Effector memory CD8-positive, alpha-beta T cell (primary cell): ENCODE measurements around the gene NOP53.
"Not testable (repeated sequence)": the region's sequence is repeated elsewhere in the genome, so short reads cannot be mapped to it uniquely, and the experiment has no call there.

Source experiments
- ATAC-seq: fragments of 150-1000 bp; cut with Tn5 transposase; replicated peaks from 2 replicates; pipeline ENCODE4 v1.10.0; 2021; ENCODE audit warnings: mild to moderate bottlenecking, moderate library complexity
- DNase-seq, 3 experiments: peaks; one replicate each; pipeline ENCODE4 v3.0.0; 2021
- H3K27ac Mint-ChIP-seq, 2 donors: one replicate each; pipeline ENCODE4 v1.8.0; 2022; ENCODE audit warnings: mild to moderate bottlenecking in 2 of 2, mixed read lengths in 2 of 2, moderate library complexity in 2 of 2
- H3K27me3 Mint-ChIP-seq, 2 donors: one replicate each; pipeline ENCODE4 v1.8.0; 2022; ENCODE audit warnings: mixed read lengths in 2 of 2
- H3K36me3 Mint-ChIP-seq: one replicate; pipeline ENCODE4 v1.8.0; 2022; ENCODE audit warnings: mild to moderate bottlenecking, moderate library complexity, mixed read lengths; ENCODE audit not compliant: insufficient read depth
- H3K4me1 Mint-ChIP-seq, 2 donors: one replicate each; pipeline ENCODE4 v1.8.0; 2022; ENCODE audit warnings: low read depth in 2 of 2, mixed read lengths in 2 of 2
- H3K4me3 Mint-ChIP-seq, 2 donors: one replicate each; pipeline ENCODE4 v1.8.0; 2022; ENCODE audit warnings: mild to moderate bottlenecking in 2 of 2, mixed read lengths in 2 of 2, moderate library complexity in 2 of 2
- H3K9me3 Mint-ChIP-seq, 2 donors: one replicate each; pipeline ENCODE4 v1.8.0; 2022; ENCODE audit warnings: mixed read lengths in 2 of 2

The NOP53 gene

GRCh38 chr19:47762615-47763308 lies 17.4 kb downstream of the NOP53 start:
- no peak for DNase-seq

GRCh38 chr19:47764705-47765104 lies 19.4 kb downstream of the NOP53 start:
- not testable (repeated sequence) for H3K4me3 Mint-ChIP-seq, H3K27me3 Mint-ChIP-seq, DNase-seq, H3K9me3 Mint-ChIP-seq, H3K4me1 Mint-ChIP-seq, ATAC-seq, H3K27ac Mint-ChIP-seq
- peaks cover 15% of the 10 kb centered on the region for H3K36me3 Mint-ChIP-seq

More at GRCh38 chr19:47762615-47763308, 17.4 kb downstream of the NOP53 start:
- Mint-ChIP-seq H3K36me3 (peaks cover 31% of the 10 kb centered on the region), H3K27me3 (no peaks in the 10 kb centered on the region), H3K9me3 (no peaks in the 10 kb centered on the region), H3K4me3 (no peak overlapping the region), H3K4me1 (peaks cover 0 to 2% of the 10 kb centered on the region in 2 donors), H3K27ac (no peak overlapping the region)
- ATAC-seq: no peak

GRCh38 chr19:47765523-47766358 lies 20.4 kb downstream of the NOP53 start:
- Mint-ChIP-seq H3K9me3 (no peaks in the 10 kb centered on the region), H3K27ac (peak overlapping the region in 1 of 2 donors; percentile 29)
- ATAC-seq: peak; percentile 72

GRCh38 chr19:47766359-47766620 lies 20.9 kb downstream of the NOP53 start:
- no peaks in the 10 kb centered on the region for H3K27me3 Mint-ChIP-seq
- peaks cover 7% of the 10 kb centered on the region for H3K36me3 Mint-ChIP-seq
- H3K27ac Mint-ChIP-seq: no peak overlapping the region
- no peak overlapping the region for H3K4me3 Mint-ChIP-seq
- DNase-seq: no peak
- no peak for ATAC-seq
- no peaks in the 10 kb centered on the region for H3K9me3 Mint-ChIP-seq
- peaks cover 2 to 6% of the 10 kb centered on the region in 2 donors for H3K4me1 Mint-ChIP-seq

More at GRCh38 chr19:47765523-47766358, 20.4 kb downstream of the NOP53 start:
- peak in 2 of 3 experiments; percentile 41 to 45 for DNase-seq
- H3K4me1 Mint-ChIP-seq: peaks cover 2 to 5% of the 10 kb centered on the region in 2 donors
- H3K27me3 Mint-ChIP-seq: no peaks in the 10 kb centered on the region
- H3K36me3 Mint-ChIP-seq: peaks cover 11% of the 10 kb centered on the region
- H3K4me3 Mint-ChIP-seq: no peak overlapping the region

GRCh38 chr19:47766670-47767069 lies 21.3 kb downstream of the NOP53 start:
- Mint-ChIP-seq H3K9me3 (no peaks in the 10 kb centered on the region), H3K27ac (no peak overlapping the region), H3K27me3 (no peaks in the 10 kb centered on the region), H3K36me3 (peaks cover 7% of the 10 kb centered on the region), H3K4me3 (no peak overlapping the region), H3K4me1 (peaks cover 2 to 6% of the 10 kb centered on the region in 2 donors)
- ATAC-seq (no peak), DNase-seq (no peak)

- Mint-ChIP-seq H3K27me3 (no peaks in the 10 kb centered on the region), H3K9me3 (no peaks in the 10 kb centered on the region), H3K4me3 (no peak overlapping the region), H3K4me1 (peaks cover 2 to 6% of the 10 kb centered on the region in 2 donors), H3K27ac (no peak overlapping the region), H3K36me3 (peaks cover 7% of the 10 kb centered on the region)
- ATAC-seq: no peak
- DNase-seq: no peak
Observed at GRCh38 chr19:47767349-47767748, 22.0 kb downstream of the NOP53 start.

- H3K9me3 Mint-ChIP-seq: no peaks in the 10 kb centered on the region
- H3K4me3 Mint-ChIP-seq: no peak overlapping the region
- H3K4me1 Mint-ChIP-seq: peaks cover 2 to 6% of the 10 kb centered on the region in 2 donors
- ATAC-seq: no peak
- no peaks in the 10 kb centered on the region for H3K27me3 Mint-ChIP-seq
- no peak overlapping the region for H3K27ac Mint-ChIP-seq
- DNase-seq: no peak
- H3K36me3 Mint-ChIP-seq: peaks cover 4% of the 10 kb centered on the region
Observed at GRCh38 chr19:47768604-47769003, 23.3 kb downstream of the NOP53 start.

- no peak overlapping the region for H3K4me3 Mint-ChIP-seq
- no peak overlapping the region for H3K27ac Mint-ChIP-seq
- no peaks in the 10 kb centered on the region for H3K9me3 Mint-ChIP-seq
- peaks cover 2 to 6% of the 10 kb centered on the region in 2 donors for H3K4me1 Mint-ChIP-seq
- ATAC-seq (no peak), DNase-seq (no peak)
- peaks cover 4% of the 10 kb centered on the region for H3K36me3 Mint-ChIP-seq
- H3K27me3 Mint-ChIP-seq: no peaks in the 10 kb centered on the region
Observed at GRCh38 chr19:47769534-47769933, 24.2 kb downstream of the NOP53 start.

GRCh38 chr19:47771291-47771690 lies 25.9 kb downstream of the NOP53 start:
- ATAC-seq, H3K27me3 Mint-ChIP-seq, H3K4me3 Mint-ChIP-seq: not testable (repeated sequence)

GRCh38 chr19:47776568-47776967 lies 31.2 kb downstream of the NOP53 start:
- Mint-ChIP-seq H3K4me1 (peaks cover 19 to 22% of the 10 kb centered on the region in 2 donors), H3K9me3 (no peaks in the 10 kb centered on the region), H3K27me3 (no peaks in the 10 kb centered on the region), H3K36me3 (peaks cover 6% of the 10 kb centered on the region), H3K4me3 (no peak overlapping the region), H3K27ac (no peak overlapping the region)
- DNase-seq (no peak), ATAC-seq (no peak)

More at GRCh38 chr19:47771291-47771690, 25.9 kb downstream of the NOP53 start:
- H3K4me1 Mint-ChIP-seq, H3K9me3 Mint-ChIP-seq, H3K27ac Mint-ChIP-seq, H3K36me3 Mint-ChIP-seq, DNase-seq: not testable (repeated sequence)

- H3K36me3 Mint-ChIP-seq, ATAC-seq, H3K9me3 Mint-ChIP-seq, DNase-seq, H3K27me3 Mint-ChIP-seq: not testable (repeated sequence)
- Mint-ChIP-seq H3K4me1 (peaks cover 19 to 25% of the 10 kb centered on the region in 2 donors), H3K4me3 (peak overlapping the region; percentile 92 to 94), H3K27ac (peak overlapping the region; percentile 95 to 97)
Observed at GRCh38 chr19:47777245-47778048, 32.1 kb downstream of the NOP53 start.

- peak; percentile 93 for ATAC-seq
- DNase-seq: peak; percentile 68 to 79 (median 71)
- H3K9me3 Mint-ChIP-seq: no peaks in the 10 kb centered on the region
- no peaks in the 10 kb centered on the region for H3K27me3 Mint-ChIP-seq
- H3K4me3 Mint-ChIP-seq: peak within 1 kb of the TSS; percentile 92 to 94
- peak within 1 kb of the TSS; percentile 95 to 97 for H3K27ac Mint-ChIP-seq
- peaks cover 19 to 25% of the 10 kb centered on the region in 2 donors for H3K4me1 Mint-ChIP-seq
- peaks cover 12% of the 10 kb centered on the region for H3K36me3 Mint-ChIP-seq
Observed at GRCh38 chr19:47778049-47778953, 33.0 kb downstream of the NOP53 start, which contains the start of gene SELENOW. TSS of gene SELENOW (plus strand) at chr19:47778703. CDS start at chr19:47778786, 83 bp downstream.
